Measurements from ENCODE around the gene KLHL1. TPM values are rescaled to one million over a fixed set of nuclear protein-coding genes. Genes with fewer than 3 reads are reported as not detected.

KLHL1 gene
- total RNA-seq, 1 donor from 2014 or later, result not detected

DNA sequence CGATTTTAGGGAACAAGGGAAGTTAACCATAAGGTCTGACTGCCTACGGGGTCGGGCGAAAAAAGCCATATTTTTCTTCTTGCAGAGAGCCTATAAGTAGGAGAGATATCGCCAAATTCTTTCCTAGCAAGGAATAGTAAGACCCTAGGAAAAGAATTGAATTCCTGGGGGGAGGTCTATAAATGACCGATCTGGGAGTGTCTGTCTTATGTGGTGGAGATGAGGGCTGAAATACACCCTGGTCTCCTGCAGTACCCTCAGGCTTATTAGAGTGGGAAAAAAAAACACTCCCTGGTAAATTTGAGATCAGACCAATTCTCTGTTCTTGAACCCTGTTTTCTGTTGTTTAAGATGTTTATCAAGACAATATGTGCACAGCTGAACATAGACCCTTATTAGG is 448.1 kb downstream of the KLHL1 start:
- intact Hi-C loops (cut with micrococcal nuclease), result no loop called here
- Histone ChIP-seq H3K27me3 (ENCODE audit: low read depth) (no peaks in the 10 kb centered on the region), H3K4me1 (no peaks in the 10 kb centered on the region), H3K36me3 (no peaks in the 10 kb centered on the region), H3K4me3 (no peak overlapping the region), H3K27ac (replicated peaks) (no peak overlapping the region), H3K9me3 (replicated peaks) (peaks cover 76% of the 10 kb centered on the region)
- DNase-seq, result no peak
- TF ChIP-seq, protein P1, sequence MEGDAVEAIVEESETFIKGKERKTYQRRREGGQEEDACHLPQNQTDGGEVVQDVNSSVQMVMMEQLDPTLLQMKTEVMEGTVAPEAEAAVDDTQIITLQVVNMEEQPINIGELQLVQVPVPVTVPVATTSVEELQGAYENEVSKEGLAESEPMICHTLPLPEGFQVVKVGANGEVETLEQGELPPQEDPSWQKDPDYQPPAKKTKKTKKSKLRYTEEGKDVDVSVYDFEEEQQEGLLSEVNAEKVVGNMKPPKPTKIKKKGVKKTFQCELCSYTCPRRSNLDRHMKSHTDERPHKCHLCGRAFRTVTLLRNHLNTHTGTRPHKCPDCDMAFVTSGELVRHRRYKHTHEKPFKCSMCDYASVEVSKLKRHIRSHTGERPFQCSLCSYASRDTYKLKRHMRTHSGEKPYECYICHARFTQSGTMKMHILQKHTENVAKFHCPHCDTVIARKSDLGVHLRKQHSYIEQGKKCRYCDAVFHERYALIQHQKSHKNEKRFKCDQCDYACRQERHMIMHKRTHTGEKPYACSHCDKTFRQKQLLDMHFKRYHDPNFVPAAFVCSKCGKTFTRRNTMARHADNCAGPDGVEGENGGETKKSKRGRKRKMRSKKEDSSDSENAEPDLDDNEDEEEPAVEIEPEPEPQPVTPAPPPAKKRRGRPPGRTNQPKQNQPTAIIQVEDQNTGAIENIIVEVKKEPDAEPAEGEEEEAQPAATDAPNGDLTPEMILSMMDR (IDR thresholded peaks at IDR 0.05; ENCODE audit: borderline replicate concordance), result no peak

DNA sequence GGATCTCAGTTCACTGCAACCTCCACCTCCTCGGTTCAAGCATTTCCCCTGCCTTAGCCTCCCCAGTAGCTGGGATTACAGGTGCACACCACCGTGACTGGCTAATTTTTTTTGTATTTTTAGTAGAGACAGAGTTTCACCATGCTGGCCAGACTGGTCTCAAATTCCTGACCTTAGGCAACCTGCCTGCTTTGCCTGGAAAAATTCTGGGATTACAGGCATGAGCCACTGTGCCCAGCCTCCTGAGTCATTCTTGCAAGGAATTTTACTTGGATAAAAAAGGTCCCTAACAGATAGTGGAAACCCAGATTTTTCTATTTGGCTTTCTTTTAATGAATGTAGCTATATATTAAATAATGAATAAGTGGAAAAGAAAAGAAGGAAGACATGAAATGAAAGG is 450.6 kb downstream of the KLHL1 start:
- H3K9me3 ChIP-seq (replicated peaks), result peaks cover 79% of the 10 kb centered on the region

DNA sequence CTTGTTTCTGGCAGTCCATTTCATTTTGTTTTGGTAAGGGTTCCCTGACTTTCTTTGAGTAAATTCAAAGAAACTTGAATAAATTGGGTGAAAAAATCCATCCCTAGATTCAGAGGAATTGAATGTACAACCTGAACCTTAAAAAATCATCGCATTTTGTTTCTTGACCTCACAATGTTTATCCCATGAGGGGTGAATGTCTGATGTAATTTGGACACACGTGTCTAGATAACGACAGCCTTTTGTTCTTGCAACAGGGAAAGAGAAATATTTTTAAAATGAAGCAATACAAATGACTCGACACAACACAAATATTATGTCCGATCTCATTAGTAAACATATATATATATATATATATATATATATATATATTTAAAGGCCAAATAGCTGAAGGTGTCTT is 453.9 kb downstream of the KLHL1 start:
- no peak overlapping the region for H3K27ac ChIP-seq (replicated peaks)
- no peak overlapping the region for H3K4me3 ChIP-seq
- no peaks in the 10 kb centered on the region for H3K27me3 ChIP-seq (ENCODE audit: low read depth)
- no peaks in the 10 kb centered on the region for H3K4me1 ChIP-seq
- no peaks in the 10 kb centered on the region for H3K36me3 ChIP-seq
- no peak for DNase-seq
- intact Hi-C loops (cut with micrococcal nuclease), result no loop called here
- TF ChIP-seq, protein P1 (IDR thresholded peaks at IDR 0.05; ENCODE audit: borderline replicate concordance), result no peak
- H3K9me3 ChIP-seq (replicated peaks), result peaks cover 46% of the 10 kb centered on the region

More for the DNA sequence above, 450.6 kb downstream of the KLHL1 start:
- H3K36me3 ChIP-seq, result no peaks in the 10 kb centered on the region
- no peak overlapping the region for H3K27ac ChIP-seq (replicated peaks)
- no peaks in the 10 kb centered on the region for H3K27me3 ChIP-seq (ENCODE audit: low read depth)
- no peaks in the 10 kb centered on the region for H3K4me1 ChIP-seq
- intact Hi-C loops (cut with micrococcal nuclease), result no loop called here
- no peak overlapping the region for H3K4me3 ChIP-seq
- DNase-seq, result no peak
- TF ChIP-seq, protein P1 (IDR thresholded peaks at IDR 0.05; ENCODE audit: borderline replicate concordance), result no peak

Other genes starting within 250 kb of the KLHL1 start
- gene ATXN8OS, start 626 bp downstream of the KLHL1 start, total RNA-seq, result not detected